C1 segment of cervical spinal cord (tissue), 14 donors: ENCODE measurements around the gene WNT3A.

Experiments used
- DNase-seq, 14 donors: peaks; one replicate each; lab custom pipeline; 2025; lab: John Stamatoyannopoulos, UW

WNT3A gene

DNA sequence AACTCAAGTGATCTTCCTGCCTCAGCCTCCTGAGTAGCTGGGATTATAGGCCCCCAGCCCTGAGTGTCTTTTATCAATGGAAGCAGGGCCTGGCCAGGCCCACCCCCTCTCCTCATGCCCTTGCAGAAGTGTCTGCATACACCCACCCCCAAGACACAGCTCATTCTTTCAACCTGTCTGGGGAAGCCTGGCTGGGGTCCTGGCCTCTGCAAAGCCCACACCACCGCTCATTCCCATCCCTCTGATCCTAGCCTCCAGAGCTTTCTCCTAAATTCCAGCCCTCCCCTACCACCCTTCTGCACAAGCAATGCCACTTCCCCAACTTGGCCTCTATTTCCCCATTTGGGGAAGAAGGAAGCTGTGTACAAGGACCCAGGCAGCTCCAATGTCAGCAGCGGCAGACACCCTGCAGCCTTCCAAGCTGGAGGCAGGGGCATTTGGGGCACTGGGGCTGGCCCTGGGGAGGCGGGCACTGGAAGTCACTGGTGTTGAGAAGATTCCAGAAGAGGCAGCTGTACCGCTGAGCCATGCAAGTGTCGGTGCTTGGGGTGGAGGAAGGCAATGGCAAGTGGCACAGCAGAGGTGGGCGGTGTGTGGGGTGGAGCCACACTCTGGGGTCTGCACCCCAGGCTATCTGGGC lies 42.0 kb downstream of the WNT3A start:
- no peak for DNase-seq

DNA sequence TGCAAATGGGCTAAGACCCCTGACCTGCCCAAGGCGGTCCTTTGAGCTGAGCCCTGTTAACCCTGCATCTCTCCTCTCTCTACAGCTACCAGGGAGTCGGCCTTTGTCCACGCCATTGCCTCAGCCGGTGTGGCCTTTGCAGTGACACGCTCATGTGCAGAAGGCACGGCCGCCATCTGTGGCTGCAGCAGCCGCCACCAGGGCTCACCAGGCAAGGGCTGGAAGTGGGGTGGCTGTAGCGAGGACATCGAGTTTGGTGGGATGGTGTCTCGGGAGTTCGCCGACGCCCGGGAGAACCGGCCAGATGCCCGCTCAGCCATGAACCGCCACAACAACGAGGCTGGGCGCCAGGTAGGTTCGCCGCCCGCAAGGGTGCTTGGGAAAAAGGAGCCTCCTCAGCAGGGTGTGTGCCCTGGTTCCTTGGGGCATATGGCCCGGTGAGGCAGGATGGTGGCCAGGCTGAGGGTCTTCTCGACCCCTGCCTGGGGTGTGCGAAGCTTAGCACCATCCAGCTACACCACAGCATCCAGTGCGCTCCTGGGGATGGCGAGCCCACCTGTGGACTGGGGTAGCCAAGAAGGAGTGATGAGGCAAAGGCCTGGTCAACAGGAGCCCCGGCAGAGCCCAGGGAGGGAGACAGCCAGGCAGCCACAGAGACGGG lies 43.9 kb downstream of the WNT3A start:
- DNase-seq = no peak

DNA sequence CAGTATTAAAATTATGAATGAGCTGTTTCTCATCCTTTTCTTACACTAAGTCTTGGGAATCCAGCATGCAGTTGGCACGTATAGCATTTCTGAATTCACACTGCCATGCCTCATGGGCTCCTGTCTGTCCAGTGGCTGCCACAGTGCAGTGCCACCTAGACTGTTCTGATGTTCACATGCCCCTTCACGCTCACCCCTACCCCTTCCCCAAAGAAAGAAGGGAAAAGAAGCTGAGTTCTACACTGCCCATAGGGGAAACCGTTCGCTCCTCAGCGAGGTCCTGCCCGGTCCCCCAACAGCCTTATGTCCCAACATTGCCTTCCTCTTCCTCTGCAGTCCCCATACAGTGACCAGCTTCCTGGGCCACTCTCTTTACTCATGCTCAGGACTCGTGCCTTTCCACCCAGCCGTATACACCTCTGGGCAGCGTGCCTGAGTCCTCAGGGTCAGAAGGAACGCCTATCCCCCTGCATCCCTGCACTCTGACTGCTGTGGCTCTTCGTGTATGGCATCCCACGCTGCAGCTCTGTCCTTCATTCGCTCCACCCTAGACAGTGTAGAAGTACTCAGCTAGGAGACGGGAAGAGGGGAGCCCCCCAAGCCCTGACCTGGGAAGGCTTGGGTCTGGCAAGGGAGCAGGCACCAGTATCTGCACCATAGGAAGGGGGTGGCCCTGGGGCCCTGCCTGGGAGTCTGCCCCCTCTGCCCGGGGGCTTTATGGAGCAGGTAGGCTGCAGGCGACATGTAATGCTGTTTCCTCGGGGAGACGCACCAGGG lies 51.6 kb downstream of the WNT3A start:
- DNase-seq = no peak

DNA sequence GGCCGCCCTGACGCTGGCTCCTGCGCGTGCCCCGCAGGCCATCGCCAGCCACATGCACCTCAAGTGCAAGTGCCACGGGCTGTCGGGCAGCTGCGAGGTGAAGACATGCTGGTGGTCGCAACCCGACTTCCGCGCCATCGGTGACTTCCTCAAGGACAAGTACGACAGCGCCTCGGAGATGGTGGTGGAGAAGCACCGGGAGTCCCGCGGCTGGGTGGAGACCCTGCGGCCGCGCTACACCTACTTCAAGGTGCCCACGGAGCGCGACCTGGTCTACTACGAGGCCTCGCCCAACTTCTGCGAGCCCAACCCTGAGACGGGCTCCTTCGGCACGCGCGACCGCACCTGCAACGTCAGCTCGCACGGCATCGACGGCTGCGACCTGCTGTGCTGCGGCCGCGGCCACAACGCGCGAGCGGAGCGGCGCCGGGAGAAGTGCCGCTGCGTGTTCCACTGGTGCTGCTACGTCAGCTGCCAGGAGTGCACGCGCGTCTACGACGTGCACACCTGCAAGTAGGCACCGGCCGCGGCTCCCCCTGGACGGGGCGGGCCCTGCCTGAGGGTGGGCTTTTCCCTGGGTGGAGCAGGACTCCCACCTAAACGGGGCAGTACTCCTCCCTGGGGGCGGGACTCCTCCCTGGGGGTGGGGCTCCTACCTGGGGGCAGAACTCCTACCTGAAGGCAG lies 52.3 kb downstream of the WNT3A start:
- DNase-seq = no peak

DNA sequence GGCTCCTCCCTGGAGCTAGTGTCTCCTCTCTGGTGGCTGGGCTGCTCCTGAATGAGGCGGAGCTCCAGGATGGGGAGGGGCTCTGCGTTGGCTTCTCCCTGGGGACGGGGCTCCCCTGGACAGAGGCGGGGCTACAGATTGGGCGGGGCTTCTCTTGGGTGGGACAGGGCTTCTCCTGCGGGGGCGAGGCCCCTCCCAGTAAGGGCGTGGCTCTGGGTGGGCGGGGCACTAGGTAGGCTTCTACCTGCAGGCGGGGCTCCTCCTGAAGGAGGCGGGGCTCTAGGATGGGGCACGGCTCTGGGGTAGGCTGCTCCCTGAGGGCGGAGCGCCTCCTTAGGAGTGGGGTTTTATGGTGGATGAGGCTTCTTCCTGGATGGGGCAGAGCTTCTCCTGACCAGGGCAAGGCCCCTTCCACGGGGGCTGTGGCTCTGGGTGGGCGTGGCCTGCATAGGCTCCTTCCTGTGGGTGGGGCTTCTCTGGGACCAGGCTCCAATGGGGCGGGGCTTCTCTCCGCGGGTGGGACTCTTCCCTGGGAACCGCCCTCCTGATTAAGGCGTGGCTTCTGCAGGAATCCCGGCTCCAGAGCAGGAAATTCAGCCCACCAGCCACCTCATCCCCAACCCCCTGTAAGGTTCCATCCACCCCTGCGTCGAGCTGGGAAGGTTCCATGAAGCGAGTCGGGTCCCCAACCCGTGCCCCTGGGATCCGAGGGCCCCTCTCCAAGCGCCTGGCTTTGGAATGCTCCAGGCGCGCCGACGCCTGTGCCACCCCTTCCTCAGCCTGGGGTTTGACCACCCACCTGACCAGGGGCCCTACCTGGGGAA lies 53.0 kb downstream of the WNT3A start:
- DNase-seq = no peak

DNA sequence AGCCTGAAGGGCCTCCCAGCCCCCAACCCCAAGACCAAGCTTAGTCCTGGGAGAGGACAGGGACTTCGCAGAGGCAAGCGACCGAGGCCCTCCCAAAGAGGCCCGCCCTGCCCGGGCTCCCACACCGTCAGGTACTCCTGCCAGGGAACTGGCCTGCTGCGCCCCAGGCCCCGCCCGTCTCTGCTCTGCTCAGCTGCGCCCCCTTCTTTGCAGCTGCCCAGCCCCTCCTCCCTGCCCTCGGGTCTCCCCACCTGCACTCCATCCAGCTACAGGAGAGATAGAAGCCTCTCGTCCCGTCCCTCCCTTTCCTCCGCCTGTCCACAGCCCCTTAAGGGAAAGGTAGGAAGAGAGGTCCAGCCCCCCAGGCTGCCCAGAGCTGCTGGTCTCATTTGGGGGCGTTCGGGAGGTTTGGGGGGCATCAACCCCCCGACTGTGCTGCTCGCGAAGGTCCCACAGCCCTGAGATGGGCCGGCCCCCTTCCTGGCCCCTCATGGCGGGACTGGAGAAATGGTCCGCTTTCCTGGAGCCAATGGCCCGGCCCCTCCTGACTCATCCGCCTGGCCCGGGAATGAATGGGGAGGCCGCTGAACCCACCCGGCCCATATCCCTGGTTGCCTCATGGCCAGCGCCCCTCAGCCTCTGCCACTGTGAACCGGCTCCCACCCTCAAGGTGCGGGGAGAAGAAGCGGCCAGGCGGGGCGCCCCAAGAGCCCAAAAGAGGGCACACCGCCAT lies 53.8 kb downstream of the WNT3A start:
- no peak for DNase-seq

DNA sequence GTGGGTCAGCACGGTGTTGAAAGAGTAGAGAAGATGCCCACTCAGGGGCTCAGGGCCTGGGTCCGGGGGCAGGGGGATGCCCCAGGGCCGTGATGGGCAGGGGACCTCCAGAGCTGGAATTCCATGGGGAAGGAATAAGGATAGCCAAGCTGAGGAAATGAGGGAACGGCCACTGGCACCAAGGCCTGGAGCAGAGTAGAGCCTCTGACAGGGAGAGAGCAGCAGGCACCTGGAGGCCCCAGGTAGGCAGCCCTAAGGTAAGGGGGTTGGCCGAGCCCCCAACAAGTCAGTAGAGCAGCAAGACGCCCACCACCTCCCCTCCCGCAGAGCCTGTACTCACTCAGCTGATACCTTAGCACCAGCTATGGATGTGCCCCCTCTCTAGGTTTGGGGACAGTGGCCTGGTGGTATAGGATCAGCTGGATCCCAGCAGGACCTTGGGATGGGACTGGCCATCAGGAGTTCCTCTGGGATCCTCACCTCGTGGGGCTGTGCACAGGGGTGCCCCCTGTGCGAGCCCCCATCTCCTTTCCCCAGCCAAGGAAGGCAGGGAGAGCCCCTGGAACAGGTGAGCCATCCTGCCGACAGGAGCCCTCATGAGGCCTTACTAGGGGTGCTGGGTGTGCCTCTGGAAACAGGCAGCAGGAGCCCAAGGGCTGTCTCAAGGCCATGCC lies 54.8 kb downstream of the WNT3A start:
- no peak for DNase-seq

DNA sequence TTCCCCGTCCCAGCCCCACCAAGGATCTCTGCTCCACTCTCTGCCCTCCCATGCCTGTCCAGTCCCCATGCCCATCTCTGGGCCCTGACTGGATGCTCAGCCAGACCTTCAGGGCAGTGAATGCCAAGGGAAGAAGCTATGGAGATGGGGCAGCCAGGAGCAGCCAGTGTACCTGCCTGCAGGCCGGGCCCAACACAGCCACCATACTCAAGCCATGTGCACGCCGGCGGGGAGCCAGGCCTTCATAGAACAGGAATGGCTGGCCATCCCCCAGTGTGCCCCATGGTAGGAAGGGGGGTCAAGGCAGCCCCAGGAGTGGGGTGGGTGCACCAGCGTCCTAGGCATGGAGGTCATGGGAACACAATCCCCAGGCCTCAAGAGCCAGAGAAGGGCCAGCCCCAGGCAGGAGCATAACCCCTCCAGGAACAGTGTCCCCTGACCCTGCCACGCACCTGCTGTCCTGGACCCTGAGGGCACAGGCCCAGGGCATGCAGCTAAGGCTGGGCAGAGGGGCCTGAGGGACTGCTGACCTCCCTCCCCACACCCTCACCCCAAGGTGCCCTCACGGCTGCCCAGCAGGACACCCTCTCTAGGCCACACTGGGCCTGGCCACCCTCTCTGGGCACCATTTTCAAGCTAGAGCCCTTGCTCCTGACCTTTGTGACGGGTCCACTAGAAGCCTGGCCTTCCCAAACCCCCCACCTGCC lies 55.4 kb downstream of the WNT3A start:
- no peak for DNase-seq

DNA sequence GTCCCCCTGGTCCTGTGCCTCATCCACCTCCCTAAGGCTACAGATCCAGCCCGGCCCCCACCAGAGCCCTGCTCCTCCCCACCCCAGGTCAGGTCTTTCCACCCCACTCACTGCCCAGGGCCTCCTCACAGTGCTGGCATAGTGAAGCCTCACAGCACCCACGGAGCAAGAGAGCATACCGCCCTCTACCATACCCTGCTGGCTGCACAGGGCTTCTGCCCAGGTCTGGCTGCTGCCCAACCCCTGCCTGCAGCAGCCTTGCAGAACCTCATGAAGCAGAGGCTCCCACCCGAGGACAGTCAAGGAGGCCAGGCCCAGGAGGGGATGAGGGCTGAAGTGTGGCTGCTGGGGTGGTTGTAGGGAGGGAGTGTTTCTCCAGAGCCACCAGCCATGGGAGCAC lies 56.0 kb downstream of the WNT3A start:
- DNase-seq = no peak

DNA sequence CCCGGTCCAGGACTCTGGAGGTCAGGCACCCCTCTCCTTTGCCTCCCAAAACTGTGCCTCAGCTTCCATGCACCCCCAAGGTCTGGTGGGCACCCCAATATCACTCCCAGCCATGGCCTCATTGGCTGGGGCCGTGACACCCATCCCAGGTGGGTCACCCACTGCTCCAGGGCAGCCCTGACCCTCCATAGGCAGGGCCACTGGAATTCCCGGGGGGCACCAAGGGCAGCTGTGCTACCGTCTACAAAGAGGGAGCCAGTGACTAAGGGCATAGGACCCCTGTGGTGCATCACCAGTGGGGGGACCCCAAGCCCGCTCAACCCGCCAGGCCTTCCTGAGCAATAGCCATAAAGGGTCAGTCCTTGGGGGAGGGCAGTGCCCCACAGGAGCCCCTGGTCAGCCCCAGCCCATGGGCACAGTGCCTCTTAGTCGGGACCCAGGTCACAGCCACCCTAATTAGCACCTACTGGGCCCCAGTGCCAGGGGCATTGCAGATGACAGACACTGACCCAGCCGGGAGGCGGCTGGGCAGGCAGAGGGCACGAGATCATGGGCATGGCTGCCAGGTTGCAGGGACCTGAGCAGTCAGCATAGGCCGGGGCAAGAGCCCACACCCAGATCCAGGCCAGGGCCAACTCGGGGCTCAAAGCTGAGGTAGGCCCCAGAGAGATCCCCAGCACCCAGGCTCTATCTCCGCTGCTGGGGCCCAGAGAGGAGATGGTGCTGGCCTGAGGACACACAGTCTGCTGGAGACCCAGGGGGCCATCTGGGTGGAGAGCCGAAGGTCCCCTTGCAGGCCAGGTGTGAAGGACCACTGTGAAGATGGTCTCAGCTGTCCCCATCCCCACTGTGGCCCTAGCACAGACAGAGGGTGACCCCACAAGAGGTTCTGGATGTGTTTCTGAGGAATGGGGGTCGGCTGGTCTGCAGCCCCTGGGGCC lies 56.7 kb downstream of the WNT3A start:
- no peak for DNase-seq

DNA sequence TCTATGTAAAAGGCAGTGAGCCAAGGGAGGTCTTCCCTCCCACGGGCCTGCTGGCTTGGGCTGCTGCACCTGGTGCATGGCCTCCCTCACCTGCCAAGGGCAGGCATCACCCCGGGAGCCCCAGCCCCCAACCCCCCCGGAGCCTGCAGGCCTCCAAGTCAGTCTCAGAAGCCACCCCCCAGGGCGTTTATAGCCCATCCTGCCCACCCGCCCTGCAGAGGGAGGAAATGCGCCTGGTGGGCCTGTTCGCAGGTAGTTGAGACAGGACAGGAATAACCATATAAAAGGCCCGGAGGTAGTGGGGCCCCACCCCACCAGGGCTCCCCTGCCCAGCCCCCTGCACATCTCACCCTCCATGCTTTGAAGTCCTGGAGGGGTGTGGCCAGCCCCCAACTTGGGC lies 57.5 kb downstream of the WNT3A start:
- DNase-seq = no peak

DNA sequence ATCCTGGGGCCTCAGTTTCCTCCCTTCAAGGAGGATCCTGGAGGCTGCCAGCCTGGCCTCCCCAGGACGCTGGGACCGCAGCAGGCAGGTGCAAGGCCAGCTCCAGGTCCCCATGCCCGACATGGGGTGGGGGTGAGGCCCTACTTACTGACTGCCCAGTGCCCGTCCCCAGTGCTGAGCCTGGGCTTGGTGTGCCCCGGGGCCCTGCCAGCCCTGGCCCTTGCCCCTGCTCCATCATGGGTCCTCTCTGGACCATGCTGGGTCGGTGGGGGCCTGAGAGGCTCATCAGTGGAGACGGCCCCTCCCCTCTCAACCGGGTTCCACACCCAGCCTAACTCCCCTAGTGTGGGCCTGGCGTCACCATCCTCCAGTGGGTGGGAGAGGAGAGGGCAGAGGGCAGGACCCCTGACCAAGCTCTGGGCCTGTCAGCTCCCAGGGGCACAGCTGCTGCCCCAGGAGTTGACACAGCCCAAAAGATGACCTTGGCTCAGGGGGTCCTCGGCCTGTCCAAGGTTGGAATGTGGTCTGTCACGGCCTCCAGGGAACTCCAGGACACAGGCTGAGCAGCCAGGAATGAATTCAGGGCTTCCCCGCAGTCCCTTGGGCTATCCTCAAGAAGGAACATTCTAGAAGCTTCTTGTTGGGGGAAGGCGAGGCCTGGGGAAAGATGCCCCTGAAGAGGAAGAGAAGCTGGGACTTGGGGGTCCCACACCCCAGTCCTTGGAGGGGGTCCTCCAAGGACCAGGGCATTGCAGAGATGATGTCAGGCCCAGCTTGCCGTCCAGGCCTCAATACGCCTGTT lies 58.1 kb downstream of the WNT3A start:
- DNase-seq = no peak

DNA sequence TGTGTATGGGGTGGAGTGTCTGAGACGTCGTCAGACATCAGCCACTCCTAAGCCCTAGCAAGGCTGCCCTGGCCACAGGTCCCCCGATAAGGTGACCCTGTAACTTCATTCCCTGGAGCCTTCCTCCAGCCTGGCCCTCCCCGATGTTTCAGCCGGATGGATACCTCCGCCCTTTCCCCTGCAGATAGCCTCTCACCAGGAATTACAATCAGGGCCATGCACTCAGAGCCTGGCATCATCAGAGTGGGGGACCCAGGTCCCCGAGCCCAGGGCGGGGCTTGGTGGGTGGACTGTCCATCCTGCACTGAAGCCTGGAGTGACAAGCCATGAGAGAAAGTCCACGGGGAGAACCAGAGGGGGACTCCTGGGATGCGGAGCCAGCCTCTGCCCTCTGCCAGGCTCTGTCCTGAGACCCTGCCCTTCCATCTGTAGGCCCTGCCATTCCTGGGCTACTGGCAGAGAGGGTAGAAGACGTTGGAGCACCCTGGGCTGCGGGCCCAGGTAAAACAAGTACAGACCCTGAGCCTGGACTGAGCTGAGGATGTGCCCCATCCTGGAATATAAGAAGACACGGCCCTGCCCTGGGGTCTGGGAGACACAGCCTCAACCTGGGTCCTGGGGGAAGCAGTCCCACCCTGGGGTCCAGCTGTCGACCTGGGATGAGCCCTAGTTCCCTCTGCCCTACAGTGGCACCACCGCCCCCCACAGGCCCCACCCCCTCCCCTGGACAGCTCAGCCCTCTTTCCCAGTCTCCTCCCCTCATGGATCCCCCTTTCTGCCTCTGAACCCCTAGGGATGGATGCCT lies 58.9 kb downstream of the WNT3A start:
- DNase-seq = no peak

DNA sequence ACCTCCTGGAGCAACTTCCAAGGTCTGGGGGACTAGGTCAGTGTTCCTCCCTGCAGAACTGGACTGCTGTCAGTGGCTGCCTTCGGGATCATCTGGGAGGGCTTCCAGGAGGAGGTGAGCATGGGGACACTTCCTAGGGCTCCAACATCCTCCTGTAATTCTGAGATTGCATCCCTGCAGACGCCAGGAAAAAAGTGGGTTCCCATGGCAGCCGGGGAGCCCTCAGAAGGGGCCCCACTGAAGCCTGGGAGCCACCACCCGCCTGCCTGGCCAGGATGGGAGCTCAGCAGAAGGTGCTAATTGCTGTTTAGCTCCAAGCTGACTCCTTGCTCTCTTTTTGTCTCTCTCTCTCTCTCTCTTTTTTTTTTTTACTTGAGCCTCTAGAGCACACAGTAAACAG lies 59.6 kb downstream of the WNT3A start:
- no peak for DNase-seq

DNA sequence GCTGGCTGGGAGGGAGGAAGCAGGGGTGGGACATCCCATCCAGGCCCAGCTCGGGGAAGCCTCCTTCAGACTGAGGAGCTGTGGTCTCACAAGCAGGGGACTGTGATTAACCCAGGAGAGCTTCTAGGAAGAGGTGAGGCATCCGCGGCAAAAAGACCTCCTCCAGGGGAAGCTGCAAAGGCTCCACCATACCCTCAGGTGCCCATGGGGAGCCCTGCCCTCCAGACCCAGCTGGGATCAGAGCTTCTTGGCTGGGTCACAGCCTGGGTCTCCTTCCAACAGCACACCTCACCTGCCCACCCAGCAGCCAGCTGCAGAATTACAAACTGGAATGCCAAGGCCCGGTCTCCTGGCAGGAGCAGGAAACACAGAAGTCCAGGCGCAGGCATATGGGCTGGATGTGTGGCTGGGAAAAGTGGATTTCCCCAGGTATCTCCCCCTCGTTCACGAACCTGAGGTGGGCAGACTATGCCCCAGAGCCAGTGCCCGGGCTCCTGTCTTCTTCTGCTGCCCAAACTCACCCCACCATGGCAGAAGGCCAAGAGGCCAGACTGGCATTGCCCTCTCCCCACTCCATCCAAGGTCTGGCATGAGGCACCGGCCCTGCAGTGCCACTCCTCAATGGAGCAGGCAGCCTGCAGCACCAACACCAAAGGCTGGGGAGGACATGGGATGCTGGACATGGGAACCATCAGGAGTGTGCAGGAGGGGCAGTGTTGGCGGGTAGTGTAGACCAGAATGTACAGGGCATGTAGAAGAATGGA lies 60.3 kb downstream of the WNT3A start:
- no peak for DNase-seq

DNA sequence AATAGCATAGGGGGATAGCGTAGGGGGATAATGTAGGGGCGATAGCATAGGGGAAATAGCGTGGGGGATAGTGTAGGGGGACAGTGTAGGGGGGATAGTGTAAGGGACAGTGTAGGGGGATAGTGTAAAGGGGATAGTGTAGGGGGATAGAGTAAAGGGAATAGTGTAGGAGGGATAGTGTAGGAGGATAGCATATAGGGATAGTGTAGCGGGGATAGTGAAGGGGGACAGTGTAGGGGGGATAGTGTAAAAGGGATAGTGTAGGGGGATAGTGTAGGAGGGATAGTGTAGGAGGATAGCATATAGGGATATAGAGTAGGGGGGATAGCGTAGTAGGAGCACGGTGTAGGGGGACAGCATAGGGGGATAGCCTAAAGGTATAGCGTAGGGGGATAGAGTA lies 61.6 kb downstream of the WNT3A start:
- no peak for DNase-seq
